K562 (cell line): ENCODE data around the gene CEACAM18. TPM values are rescaled to one million over a fixed set of nuclear protein-coding genes. Genes with fewer than 3 reads are reported as not detected.

Source experiments
- CBX3 ChIP-seq, 2 experiments: IDR thresholded peaks; 1 replicate in 1 of 2; 2 replicates in 1 of 2; pipeline ENCODE4 v1.6.1; 2012; ENCODE audit warnings: inconsistent platforms in 2 of 2, low read length in 2 of 2, borderline replicate concordance in 1 of 2, control low read depth in 1 of 2
- PCBP1 ChIP-seq: fragments of 200-400 bp; formaldehyde crosslinking; IDR thresholded peaks from 2 replicates; pipeline ENCODE4 v1.6.1; 2018; ENCODE audit warnings: mild to moderate bottlenecking, low read depth, low read length; ENCODE audit not compliant: poor library complexity, severe bottlenecking
- PHB ChIP-seq: fragments of 250-450 bp; sonication (Bioruptor Pico); IDR thresholded peaks from 2 replicates; pipeline ENCODE4 v1.5.0; 2021
- RBM22 ChIP-seq: fragments of 200-400 bp; formaldehyde crosslinking; IDR thresholded peaks from 2 replicates; pipeline ENCODE4 v1.6.1; 2018; ENCODE audit warnings: low read length, low read depth; ENCODE audit not compliant: poor library complexity, severe bottlenecking
- SAFB ChIP-seq: fragments of 200-400 bp; formaldehyde crosslinking; IDR thresholded peaks from 2 replicates; pipeline ENCODE4 v1.6.1; 2017; ENCODE audit warnings: low read depth, low read length, borderline replicate concordance
- SETDB1 ChIP-seq: IDR thresholded peaks from one replicate; pipeline ENCODE4 v1.6.1; 2012; ENCODE audit warnings: low read length, control low read depth, inconsistent platforms
- SMARCA4 ChIP-seq: fragments of 450-650 bp; IDR thresholded peaks from 2 replicates; pipeline ENCODE4 v1.6.1; 2016
- TSC22D4 ChIP-seq: fragments of 450-650 bp; IDR thresholded peaks from 2 replicates; pipeline ENCODE4 v1.6.1; 2016; ENCODE audit warnings: missing genetic modification characterization, missing biosample characterization, control low read depth
- ZNF354B ChIP-seq: fragments of 250-450 bp; sonication (Bioruptor Pico); IDR thresholded peaks from 2 replicates; pipeline ENCODE4 v1.4.0; 2020
- ZNF589 ChIP-seq: fragments of 200-800 bp; sonication (Bioruptor generic); IDR thresholded peaks from 2 replicates; pipeline ENCODE4 v1.6.1; 2016; ENCODE audit warnings: low read depth, missing genetic modification characterization, missing compliant biosample characterization
- ZNF707 ChIP-seq: fragments of 250-450 bp; sonication (Bioruptor Pico); conservative IDR thresholded peaks from 2 replicates; pipeline ENCODE4 v1.8.0; 2022; ENCODE audit warnings: inconsistent platforms, mild to moderate bottlenecking, moderate library complexity
- polyA plus RNA-seq, 8 experiments: library from polyadenylated mRNA; depleted of rRNA in 4 of 8; stranded (reverse) in 5 of 8; unstranded in 3 of 8; fragments of >200 nt; fragmentation: Nextera tagmentation in 2 of 8; fragmentation: Illumina TruSeq in 1 of 8; extraction: Ambion mirVana in 2 of 8; extraction: Trizol in 1 of 8; gene quantifications; 2 replicates each; pipeline versions ENCODE4 v1.2.1 to v1.2.3, GENCODE V29; 2011 to 2014; ENCODE audit warnings: inconsistent platforms in 1 of 8, missing spikeins in 1 of 8
- total RNA-seq, 7 experiments: library from RNA; depleted of rRNA in 6 of 7; stranded (reverse); fragments of >200 nt in 6 of 7; fragmentation: Illumina TruSeq in 2 of 7; extraction: Trizol in 2 of 7; gene quantifications; 2 replicates each; pipeline versions ENCODE4 v1.2.1 to v1.2.3, GENCODE V29; 2011 to 2021; ENCODE audit warnings: low replicate concordance in 1 of 7
- TF ChIP-seq, protein P1 (sequence below): fragments of 250-450 bp; sonication (Bioruptor Pico); IDR thresholded peaks from 2 replicates; pipeline ENCODE4 v1.8.0; 2022; ENCODE audit warnings: inconsistent platforms
- TF ChIP-seq, protein P2 (sequence below): fragments of 450-650 bp; IDR thresholded peaks from 2 replicates; pipeline ENCODE4 v1.6.1; 2016; ENCODE audit warnings: low read depth, mild to moderate bottlenecking, moderate library complexity
- TF ChIP-seq, protein P3 (sequence below): fragments of 450-650 bp; formaldehyde crosslinking; IDR thresholded peaks from 2 replicates; pipeline ENCODE4 v1.4.0; 2020; ENCODE audit warnings: mild to moderate bottlenecking, mixed read lengths
- TF ChIP-seq, protein P4 (sequence below): sonication (generic); formaldehyde crosslinking; IDR thresholded peaks from 2 replicates; pipeline ENCODE4 v1.8.0; 2022; ENCODE audit warnings: mild to moderate bottlenecking, missing genetic modification reagents
- TF ChIP-seq, protein P5 (sequence below): sonication (generic); formaldehyde crosslinking; IDR thresholded peaks from 2 replicates; pipeline ENCODE4 v1.8.1; 2023; ENCODE audit warnings: missing genetic modification reagents, mild to moderate bottlenecking, borderline replicate concordance

The CEACAM18 gene
- total and polyA plus RNA-seq, 9 of the 15 experiments (the other 6 are each of a cell fraction or from before 2014, with no cell fraction given), result 0.08 to 0.24 (median 0.15) TPM; not detected in 3

DNA sequence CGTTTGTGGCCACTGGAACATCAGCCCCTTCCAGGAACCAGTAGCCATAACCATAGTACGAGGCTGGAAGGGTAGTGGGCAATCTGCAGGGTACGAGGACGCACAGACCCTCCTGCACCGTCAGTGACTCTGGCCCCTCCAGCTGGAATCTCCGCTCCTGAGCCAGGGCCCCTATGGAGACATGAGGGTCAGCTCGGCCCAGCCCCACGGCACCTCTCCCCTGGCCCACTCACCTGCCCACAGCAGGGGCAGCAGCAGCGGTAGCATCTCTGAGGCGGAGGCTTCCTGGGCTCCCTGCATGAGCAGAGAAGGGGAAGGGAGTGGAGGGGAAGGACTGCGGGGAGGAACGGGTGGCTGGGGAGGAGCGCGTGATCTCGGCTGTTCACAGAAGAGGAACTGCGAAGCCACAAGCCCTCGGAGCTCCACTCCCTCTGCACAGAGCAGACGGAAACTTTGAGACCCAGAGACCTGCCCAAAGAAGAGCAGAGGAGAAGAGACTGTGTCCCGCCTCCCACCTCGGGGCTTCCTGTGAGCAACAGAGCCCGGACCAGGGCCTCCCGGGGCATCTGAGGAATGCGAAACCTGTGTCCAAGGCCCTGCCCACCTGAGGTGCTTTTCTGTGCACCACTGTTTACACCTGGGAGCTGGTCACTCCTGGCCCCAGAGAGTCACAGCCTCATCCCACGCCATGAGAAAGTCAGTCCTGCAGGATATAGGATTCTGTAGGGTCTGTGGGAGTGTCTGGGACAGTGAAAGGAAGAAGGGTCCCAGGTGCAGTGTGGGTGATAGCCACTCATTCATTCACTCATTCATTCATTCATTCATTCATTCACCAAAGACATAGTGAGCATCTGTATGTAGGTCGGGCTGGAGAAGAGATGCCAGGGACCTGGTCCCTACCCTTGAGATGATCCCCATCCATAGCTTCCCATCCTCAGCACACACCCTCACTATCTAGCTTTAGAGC, 53.3 kb downstream of the CEACAM18 start, which contains the start of gene SIGLEC6 (continued):
- TF ChIP-seq, protein P1, sequence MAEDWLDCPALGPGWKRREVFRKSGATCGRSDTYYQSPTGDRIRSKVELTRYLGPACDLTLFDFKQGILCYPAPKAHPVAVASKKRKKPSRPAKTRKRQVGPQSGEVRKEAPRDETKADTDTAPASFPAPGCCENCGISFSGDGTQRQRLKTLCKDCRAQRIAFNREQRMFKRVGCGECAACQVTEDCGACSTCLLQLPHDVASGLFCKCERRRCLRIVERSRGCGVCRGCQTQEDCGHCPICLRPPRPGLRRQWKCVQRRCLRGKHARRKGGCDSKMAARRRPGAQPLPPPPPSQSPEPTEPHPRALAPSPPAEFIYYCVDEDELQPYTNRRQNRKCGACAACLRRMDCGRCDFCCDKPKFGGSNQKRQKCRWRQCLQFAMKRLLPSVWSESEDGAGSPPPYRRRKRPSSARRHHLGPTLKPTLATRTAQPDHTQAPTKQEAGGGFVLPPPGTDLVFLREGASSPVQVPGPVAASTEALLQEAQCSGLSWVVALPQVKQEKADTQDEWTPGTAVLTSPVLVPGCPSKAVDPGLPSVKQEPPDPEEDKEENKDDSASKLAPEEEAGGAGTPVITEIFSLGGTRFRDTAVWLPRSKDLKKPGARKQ (CRISPR knock-in tag), result no peak
- TF ChIP-seq, protein P2, sequence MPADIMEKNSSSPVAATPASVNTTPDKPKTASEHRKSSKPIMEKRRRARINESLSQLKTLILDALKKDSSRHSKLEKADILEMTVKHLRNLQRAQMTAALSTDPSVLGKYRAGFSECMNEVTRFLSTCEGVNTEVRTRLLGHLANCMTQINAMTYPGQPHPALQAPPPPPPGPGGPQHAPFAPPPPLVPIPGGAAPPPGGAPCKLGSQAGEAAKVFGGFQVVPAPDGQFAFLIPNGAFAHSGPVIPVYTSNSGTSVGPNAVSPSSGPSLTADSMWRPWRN, result no peak
- TF ChIP-seq SAFB (no peak), CBX3 (IDR thresholded peaks at IDR 0.05; ENCODE audit: borderline replicate concordance in 1 of 2, low read length in 2 of 2) (no peak), PCBP1 (no peak), ZNF354B (no peak), SETDB1 (no peak), ZNF707 (no peak), PHB (CRISPR knock-in tag) (no peak), TSC22D4 (no peak), SMARCA4 (no peak), ZNF589 (CRISPR knock-in tag) (peak; percentile 46; the same call in 1 of the 2 replicates), RBM22 (no peak)
- TF ChIP-seq, protein P3, sequence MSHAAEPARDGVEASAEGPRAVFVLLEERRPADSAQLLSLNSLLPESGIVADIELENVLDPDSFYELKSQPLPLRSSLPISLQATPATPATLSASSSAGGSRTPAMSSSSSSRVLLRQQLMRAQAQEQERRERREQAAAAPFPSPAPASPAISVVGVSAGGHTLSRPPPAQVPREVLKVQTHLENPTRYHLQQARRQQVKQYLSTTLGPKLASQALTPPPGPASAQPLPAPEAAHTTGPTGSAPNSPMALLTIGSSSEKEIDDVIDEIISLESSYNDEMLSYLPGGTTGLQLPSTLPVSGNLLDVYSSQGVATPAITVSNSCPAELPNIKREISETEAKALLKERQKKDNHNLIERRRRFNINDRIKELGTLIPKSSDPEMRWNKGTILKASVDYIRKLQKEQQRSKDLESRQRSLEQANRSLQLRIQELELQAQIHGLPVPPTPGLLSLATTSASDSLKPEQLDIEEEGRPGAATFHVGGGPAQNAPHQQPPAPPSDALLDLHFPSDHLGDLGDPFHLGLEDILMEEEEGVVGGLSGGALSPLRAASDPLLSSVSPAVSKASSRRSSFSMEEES (CRISPR knock-in tag), result peak; percentile 65
- TF ChIP-seq, protein P4, sequence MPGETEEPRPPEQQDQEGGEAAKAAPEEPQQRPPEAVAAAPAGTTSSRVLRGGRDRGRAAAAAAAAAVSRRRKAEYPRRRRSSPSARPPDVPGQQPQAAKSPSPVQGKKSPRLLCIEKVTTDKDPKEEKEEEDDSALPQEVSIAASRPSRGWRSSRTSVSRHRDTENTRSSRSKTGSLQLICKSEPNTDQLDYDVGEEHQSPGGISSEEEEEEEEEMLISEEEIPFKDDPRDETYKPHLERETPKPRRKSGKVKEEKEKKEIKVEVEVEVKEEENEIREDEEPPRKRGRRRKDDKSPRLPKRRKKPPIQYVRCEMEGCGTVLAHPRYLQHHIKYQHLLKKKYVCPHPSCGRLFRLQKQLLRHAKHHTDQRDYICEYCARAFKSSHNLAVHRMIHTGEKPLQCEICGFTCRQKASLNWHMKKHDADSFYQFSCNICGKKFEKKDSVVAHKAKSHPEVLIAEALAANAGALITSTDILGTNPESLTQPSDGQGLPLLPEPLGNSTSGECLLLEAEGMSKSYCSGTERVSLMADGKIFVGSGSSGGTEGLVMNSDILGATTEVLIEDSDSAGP (CRISPR knock-in tag), result no peak
- TF ChIP-seq, protein P5, sequence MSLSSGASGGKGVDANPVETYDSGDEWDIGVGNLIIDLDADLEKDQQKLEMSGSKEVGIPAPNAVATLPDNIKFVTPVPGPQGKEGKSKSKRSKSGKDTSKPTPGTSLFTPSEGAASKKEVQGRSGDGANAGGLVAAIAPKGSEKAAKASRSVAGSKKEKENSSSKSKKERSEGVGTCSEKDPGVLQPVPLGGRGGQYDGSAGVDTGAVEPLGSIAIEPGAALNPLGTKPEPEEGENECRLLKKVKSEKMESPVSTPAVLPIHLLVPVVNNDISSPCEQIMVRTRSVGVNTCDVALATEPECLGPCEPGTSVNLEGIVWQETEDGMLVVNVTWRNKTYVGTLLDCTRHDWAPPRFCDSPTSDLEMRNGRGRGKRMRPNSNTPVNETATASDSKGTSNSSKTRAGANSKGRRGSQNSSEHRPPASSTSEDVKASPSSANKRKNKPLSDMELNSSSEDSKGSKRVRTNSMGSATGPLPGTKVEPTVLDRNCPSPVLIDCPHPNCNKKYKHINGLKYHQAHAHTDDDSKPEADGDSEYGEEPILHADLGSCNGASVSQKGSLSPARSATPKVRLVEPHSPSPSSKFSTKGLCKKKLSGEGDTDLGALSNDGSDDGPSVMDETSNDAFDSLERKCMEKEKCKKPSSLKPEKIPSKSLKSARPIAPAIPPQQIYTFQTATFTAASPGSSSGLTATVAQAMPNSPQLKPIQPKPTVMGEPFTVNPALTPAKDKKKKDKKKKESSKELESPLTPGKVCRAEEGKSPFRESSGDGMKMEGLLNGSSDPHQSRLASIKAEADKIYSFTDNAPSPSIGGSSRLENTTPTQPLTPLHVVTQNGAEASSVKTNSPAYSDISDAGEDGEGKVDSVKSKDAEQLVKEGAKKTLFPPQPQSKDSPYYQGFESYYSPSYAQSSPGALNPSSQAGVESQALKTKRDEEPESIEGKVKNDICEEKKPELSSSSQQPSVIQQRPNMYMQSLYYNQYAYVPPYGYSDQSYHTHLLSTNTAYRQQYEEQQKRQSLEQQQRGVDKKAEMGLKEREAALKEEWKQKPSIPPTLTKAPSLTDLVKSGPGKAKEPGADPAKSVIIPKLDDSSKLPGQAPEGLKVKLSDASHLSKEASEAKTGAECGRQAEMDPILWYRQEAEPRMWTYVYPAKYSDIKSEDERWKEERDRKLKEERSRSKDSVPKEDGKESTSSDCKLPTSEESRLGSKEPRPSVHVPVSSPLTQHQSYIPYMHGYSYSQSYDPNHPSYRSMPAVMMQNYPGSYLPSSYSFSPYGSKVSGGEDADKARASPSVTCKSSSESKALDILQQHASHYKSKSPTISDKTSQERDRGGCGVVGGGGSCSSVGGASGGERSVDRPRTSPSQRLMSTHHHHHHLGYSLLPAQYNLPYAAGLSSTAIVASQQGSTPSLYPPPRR, result no peak
